NT2/D1 (cell line): ENCODE data around the gene FOXO6.

Source experiments
- SUZ12 ChIP-seq: IDR thresholded peaks from 2 replicates; pipeline ENCODE4 v1.6.1; 2011; ENCODE audit not compliant: insufficient read length, insufficient read depth; ENCODE audit errors: extremely low read depth
- YY1 ChIP-seq: IDR thresholded peaks from 2 replicates; pipeline ENCODE4 v1.6.1; 2011; ENCODE audit not compliant: insufficient read length, insufficient read depth
- ZNF274 ChIP-seq: IDR thresholded peaks from 2 replicates; pipeline ENCODE4 v1.6.1; 2011; ENCODE audit warnings: mild to moderate bottlenecking, low read depth, low read length

DNA sequence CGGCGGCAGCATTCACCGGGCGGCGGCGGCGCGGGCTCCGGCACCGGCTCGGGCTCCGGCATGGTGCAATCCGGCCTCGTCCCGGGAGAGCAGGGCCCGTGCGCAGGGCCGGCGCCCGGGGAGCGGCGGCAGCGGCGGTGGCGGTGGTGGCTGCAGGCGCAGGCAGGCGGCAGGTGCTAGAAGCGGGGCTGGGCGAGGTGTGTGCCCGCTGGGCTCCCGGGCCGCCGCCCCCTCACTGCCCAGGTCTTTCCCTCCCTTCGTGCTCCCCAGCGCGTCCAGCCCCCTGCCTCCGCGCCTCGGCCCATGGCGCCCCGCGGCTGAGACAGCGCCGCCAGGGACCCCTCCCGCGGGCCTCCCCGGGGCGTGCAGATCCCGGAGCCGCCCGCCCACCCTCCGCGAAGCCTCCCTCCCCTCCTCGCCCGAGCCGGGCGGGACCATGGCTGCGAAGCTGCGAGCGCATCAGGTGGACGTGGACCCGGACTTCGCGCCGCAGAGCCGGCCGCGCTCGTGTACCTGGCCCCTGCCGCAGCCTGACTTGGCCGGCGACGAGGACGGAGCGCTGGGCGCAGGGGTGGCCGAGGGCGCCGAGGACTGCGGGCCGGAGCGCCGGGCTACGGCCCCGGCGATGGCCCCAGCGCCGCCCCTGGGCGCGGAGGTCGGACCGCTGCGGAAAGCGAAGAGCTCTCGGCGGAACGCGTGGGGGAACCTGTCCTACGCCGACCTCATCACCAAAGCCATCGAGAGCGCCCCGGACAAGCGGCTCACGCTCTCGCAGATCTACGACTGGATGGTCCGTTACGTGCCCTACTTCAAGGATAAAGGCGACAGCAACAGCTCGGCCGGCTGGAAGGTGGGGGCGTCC is 492 bp downstream of the FOXO6 start:
- no peak for TF ChIP-seq YY1
- no peak for TF ChIP-seq ZNF274
- TF ChIP-seq SUZ12 = peak; percentile 12
